GM19395 (cell line): ENCODE results near the gene P2RX2.

Experiments used
- ATAC-seq: cut with Tn5 transposase; IDR thresholded peaks from one replicate; pipeline ENCODE4 v1.9.1; 2021; ENCODE audit warnings: mild to moderate bottlenecking, moderate library complexity; ENCODE audit not compliant: unreplicated experiment

P2RX2 gene

DNA sequence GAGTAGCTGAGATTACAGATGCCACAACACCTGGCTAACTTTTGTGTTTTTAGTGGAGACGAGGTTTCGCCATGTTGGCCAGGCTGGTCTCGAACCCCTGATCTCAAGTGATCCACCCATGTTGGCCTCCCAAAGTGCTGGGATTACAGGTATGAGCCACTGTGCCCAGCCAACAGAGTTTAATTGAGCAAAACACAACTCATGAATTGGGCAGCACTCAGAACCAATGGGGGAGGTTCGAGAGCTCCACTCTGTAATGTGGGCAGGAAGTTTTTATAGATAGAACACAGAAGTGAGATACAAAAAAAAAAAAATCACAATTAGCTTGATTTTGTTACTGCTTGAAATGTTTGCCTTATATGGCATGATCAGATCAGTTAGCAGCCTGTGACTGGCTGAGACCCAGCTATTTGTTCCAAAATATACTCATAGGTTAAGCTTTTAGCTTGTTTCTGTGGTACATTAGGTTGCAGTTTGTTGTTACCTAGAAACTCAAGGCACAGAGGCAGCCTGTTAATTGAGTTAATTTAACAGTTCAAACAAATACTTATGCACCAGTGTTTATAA, 1.4 kb upstream of the P2RX2 start:
- ATAC-seq = no peak

DNA sequence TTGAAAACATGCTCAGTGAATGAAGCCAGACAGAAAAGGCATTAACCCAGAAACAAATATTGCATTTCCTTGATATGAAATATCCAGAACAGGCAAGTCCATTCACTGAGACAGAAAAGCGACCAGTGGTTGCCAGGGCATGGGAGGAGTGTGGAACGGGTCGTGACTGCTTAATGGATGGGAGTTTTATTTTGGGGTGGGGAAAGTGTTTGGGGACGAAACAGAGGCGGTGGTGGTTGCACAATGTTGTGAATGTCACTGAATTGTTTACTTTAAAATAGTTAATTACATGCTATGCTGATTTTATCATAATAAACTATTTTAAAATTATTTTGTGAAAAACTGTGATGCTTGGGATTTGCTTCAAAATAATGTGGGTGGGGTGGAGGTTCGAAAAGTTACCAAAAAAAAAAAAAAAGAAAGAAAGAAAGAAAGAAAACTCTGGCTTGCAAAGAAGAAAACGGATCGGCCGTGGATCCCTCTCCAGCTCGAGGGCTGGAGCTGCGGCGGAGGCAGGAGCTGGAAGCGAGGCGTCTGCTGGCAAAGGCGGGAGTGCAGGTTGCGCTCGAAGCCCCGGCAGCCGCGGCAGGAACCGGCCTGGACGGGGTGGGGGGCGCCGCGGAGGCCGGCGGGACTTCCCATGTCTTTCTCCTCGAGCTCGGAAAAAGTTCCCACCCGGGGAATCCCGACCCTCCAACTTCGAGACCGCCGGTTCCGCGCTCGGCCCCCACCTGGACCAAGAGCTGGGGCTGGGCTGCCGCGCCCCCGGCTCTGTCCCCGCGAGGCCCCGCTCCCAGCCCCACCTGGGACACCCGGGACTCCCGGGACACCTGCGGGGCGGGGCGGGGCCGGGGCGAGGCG, 524 bp upstream of the P2RX2 start:
- no peak for ATAC-seq

DNA sequence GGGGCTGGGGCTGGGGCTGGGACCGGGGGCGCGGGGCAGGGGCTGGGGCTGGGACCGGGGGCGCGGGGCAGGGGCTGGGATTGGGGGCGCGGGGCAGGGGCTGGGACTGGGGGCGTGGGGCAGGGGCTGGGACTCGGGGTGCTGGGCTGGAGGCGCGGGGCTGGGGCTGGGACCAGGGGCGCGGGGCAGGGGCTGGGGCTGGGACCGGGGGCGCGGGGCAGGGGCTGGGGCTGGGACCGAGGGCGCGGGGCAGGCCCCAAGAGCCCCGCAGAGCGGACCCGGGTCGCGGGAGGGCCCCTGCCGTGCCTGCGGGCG, 452 bp downstream of the P2RX2 start:
- no peak for ATAC-seq

DNA sequence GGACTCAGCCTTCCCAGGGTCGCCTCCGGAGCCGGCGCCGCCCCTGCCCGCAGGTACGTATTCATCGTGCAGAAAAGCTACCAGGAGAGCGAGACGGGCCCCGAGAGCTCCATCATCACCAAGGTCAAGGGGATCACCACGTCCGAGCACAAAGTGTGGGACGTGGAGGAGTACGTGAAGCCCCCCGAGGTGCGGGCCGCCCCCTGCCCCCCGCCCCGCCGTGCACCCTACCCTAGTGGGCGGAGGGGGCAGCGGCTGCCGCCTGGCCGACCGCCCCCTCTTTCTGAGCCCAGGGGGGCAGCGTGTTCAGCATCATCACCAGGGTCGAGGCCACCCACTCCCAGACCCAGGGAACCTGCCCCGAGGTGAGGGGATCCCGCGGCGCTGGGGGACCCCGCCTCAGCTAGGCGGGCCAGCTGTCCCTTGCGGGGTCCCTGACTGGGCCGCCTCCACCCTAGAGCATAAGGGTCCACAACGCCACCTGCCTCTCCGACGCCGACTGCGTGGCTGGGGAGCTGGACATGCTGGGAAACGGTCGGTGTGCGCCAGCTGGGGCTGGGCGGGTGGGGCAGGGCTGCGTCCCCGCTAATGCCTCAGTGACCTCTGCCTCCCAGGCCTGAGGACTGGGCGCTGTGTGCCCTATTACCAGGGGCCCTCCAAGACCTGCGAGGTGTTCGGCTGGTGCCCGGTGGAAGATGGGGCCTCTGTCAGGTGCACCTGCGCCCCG, 973 bp downstream of the P2RX2 start:
- no peak for ATAC-seq

DNA sequence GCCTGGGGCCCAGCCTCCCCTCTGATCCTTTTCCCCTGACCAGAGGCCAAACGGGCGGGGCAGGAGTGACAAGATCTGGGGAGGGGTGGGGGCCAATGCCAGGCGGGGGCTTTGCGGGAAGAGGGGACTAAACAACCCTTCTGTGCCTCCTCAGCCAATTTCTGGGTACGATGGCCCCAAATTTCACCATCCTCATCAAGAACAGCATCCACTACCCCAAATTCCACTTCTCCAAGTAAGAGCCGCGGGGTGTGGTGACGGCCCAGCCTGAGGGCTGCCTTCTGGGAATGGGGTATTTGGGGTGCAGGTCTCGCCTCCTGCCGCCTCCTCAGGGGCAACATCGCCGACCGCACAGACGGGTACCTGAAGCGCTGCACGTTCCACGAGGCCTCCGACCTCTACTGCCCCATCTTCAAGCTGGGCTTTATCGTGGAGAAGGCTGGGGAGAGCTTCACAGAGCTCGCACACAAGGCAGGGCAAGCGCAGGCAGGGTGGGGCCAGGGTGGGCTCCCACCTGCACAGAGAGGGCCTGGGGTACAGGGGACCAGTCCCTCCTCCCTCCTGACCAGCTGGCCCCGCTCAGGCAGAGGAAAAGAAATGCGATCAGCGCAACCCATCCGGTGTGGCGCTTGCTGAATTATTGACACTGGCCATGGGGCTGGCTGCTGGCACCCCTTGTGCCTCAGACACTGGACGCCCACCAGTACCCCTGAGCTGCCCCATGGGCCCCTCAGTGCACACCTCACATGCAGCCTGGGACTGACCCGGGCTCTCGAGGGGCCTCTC, 1.7 kb downstream of the P2RX2 start:
- no peak for ATAC-seq

DNA sequence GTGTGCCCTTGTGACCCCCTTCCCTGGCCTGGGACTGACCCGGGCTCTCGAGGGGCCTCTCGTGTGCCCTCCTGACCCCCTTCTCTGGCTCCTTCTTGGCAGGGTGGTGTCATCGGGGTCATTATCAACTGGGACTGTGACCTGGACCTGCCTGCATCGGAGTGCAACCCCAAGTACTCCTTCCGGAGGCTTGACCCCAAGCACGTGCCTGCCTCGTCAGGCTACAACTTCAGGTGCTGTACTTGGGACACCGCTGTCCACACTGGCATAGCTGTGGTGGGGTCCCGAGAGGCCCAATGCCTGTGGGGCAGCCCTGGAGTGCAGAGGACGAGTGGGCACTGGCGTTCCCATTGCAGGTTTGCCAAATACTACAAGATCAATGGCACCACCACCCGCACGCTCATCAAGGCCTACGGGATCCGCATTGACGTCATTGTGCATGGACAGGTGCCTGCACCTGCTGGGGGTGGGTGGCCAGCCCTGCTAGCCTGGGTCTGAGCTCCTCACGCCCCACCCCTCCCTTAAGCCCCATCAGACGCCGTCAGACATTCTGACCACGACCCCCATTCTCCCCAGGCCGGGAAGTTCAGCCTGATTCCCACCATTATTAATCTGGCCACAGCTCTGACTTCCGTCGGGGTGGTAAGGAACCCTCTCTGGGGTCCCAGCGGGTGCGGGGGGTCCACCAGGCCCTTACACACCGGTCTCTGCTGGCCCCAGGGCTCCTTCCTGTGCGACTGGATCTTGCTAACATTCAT, 2.5 kb downstream of the P2RX2 start:
- no peak for ATAC-seq

DNA sequence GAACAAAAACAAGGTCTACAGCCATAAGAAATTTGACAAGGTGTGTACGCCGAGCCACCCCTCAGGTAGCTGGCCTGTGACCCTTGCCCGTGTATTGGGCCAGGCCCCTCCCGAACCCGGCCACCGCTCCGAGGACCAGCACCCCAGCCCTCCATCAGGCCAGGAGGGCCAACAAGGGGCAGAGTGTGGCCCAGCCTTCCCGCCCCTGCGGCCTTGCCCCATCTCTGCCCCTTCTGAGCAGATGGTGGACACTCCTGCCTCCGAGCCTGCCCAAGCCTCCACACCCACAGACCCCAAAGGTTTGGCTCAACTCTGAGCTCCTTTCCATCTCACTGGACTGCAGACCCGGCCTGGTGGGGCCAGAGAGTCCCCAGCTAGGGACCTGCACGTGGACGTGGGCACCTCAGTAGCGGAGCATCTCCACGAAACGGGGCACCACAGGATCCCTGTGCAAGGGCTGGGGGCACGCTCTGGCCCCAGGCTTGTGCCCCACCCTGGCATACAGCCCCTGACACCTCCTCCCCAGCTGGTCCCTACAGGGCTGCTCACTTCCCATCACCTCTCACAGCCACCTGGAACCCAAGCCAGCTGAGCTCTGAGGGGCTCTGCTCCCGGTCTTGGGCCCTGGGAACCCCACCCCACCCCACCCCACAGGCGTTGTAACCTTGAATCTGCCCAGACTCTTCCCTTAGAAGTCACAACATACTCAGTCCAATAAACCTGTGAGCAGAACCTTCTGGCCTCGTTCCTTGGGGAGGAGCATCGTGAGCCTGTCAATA, 3.3 kb downstream of the P2RX2 start:
- no peak for ATAC-seq

DNA sequence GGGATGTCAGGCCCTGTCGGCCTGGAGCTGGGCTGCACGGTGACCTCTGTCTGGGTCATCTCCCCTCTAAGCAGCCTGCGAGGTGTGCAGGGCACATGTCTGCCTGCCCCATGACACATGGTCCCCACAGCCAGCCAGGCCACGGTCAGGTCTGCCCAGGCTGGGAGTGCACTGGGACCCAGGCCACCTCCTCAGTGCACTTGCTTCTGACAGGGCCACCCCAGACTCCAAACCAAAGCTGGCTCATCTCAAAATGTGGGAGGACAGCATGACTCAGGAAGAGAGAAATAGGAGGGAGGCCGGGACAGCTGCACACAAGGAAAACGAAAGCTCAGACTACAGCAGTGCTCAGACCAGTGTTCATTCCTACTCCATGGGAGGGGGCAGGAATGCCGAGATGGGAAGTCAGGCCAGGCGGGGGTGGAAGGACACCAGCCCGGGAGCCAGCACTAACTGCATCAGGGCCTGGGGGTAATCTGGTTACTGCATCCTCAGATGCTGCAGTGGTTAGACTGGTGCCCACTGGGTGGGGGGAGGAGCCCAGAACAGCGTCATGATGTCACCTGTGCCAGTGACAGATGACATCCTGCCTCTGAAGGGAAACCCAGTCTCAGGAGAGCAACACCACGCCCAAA, 4.0 kb downstream of the P2RX2 start:
- no peak for ATAC-seq

DNA sequence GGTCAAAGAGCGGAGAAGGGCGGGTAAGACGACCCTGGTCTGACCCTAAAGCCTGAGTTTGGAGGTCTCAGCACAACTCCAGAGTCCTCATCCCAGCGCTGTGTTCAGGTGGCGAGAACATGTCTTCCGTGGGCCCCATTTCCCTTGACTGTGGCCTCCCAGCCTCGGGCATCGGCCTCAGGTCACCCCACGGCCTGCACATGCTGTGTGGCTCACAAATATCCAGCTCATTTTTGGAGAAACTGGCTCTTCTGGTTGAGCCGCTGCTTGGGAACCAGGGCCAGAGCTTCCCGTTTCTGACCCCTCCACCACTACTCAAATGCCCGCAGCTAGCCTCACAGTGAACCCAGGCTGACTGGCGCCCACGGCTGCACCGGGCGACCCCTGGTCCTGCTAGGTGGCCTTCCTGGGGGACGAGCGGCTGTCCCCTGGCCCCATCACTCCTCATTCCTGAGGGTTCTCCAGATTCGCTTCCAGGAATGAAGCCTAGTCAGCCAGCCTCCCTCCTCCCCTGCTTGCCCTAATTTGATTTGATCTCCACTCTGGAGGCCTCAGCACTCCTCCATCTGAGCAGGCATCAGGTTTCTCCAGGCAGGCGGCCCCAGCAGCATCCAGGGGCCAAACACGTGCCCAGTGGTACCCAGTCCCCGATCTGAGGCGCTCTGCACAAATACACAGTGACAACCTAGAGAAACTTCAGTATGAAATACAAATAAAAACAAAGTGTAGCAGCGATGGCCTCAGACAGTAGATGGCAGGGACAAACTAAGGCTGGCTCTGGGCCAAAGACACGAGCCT, 4.7 kb downstream of the P2RX2 start:
- no peak for ATAC-seq

DNA sequence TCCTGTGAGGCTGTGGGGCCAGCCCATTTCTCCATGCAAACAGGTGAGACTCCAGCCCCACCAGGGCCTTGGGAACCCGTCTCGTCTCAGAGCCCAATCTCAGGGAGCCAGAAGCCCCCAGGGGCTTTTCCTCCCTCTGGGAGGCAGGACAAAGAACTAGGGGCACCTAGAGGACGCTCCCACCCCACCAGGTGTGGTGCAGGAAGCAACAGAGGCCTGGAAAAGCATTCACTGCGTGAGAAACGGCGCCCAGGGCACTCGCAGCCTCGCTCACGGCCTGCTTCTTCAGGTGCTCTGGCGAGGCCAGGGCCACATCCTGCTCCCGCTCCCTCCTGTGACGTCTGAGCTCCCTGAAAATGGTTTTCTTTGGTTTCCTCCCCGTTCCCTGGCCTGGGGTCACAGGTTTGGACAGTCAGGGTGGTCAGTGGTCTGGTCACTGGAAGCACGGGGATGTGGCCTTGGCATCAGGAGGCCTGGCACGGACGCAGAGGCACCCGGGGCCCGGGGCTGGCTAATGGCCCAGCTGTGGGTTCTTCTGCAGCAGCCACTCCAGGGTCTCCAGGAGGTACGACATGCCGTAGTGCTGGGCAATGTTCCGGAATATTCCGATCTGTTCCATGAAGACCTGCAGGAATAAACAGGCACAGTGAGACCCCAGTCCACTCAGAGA, 5.7 kb downstream of the P2RX2 start:
- no peak for ATAC-seq

DNA sequence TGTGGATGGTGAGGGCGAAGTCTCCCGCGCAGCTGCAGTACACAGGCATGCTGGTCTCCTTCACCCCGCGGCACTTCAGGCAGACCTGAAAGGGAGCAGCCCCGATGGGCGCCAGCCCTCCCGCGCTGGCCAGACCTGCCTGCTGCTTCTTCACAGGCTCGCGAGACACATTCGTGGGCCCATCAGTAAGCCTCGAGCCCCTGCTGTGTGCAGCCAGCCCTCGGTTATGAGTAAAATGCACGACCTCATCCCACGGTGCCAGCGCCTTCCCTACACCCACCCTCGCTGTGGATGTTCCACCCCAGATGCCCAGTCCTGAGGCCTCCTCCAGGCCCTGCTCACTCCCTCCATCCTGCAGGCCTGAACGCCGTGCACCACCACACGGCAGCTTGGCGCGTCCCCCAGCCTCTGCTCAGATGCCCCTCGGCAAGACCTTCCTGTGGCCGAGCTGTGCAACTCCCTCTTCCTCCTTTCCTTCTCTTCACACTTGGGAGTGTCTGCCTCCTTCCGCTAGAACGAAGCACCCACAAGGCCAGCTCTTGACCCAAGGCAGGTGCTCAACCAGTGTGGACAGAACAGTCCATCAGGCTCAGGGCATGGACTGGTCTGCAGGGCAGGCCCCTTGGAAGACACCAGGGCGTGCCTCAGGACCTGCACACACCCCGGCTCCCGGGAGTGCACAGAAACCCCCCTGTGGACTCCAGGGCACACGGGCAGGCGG, 6.5 kb downstream of the P2RX2 start:
- no peak for ATAC-seq

DNA sequence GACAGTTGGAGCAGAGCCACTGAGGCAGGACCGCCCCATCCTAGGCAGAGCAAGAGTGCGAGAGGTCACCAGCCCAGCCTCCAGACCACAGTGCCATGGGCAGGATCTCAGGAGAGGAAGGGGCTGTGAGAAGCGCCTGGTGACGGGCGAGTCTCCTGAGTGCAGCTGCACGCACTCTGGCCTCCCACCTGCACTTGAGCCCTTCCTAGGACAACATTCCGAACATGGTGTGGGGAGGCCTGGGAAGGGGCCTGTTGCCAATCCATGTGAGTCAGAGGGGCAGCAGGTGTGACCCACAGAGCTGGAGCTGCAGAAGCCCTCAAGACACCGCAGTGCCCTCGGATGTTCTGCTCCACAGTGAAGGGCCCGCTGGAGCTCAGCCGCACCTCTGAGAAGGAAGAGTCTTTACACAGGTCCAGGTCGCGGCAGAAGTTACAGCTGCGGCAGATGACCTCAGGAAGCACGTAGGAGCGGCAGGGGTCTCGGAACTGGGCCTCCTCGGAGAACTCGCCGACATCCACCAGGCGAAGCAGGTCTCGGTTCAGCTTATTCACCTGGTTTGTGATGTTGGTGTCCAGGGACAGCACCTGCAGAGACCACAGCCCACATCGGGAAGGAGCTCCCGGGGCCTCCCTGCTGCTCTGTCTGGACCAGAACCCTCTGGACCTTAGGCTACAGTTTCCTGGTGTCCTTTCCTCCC, 7.3 kb downstream of the P2RX2 start:
- no peak for ATAC-seq

DNA sequence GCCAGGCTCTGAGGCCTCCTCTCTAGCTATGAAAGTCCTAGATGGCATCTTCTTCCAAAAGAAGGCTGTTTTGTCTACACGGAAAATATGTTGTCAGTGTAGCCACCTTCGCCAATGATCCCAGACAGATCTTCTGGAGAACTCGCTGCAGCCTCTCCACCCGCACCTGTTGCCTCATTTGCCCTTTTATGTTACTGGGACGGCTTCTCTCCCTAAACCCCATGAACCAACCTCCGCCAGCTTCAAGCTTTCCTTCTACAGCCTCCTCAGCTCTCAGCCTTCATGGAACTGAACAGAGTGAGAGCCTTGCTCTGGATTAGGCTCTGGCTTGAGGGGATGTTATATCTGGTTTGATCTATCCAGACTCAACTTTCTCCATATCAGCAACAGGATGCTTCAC, 10.8 kb downstream of the P2RX2 start:
- ATAC-seq = no peak

DNA sequence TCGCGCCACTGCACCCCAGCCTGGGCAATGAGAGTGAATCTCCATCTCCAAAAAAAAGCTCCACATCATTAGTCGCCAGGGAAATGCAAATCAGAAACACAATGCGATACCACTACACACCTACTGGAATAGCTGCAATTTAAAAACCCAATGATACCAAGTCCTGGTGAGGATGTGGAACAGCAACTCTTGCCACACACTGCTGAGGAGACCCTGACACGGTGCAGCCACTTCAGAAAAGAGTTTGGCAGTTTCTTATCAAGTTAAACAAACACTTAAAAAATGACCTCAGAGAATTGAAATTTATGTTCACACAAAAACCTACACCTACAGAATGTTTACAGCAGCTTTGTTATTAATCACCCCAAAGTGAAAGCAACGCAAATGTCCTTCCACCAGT, 12.1 kb downstream of the P2RX2 start:
- no peak for ATAC-seq

DNA sequence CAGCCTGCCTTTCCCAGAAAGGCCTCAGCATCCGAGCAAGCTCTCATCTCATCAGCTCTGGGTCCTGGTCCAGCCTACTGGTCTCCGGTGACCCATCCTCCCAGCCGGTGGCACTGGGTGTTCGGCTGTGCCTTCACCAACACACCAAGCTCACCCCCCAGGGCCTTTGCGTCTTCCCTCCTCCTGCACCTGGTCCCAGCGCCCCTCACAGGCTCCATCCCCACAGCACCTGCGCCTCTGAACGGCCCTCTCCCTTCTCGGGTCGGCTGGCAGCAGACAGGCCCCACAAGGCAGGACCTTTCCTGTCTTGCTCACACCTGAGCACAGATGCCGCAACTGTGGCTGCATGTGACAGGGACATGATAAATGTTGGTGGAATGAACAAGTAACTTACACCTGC, 13.1 kb downstream of the P2RX2 start:
- ATAC-seq = no peak

DNA sequence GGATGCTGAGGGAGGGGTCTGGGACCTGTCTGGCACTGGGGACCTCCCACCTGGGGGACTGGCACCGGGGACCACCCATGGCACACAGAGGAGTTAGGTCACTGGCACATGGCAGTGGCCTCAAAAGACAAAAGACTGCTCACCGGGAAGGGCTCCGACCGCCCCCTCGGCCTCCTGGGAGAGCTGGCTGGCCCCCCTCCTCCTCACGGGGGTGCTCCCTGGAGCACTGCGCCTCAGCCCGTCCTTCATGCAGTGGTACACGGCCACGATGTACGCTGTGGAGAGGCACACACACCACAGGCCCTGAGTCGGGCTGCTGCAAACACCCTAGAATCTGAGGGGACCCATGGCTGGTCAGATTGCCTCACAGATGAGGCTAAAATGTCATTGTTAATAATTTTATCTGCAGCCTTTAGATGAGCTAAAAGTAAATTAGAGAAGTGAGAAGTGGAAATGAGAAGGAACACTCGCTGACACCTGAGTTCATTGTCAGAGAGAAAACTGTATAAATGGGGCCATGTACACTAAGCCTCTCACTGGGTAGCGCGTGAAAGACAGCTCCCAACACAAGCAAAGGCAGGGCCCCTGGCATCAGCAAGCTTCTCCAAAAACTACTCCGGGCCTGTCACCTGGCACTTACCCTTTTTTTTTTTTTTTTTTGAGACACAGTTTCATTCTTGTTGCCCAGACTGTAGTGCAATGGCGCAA, 14.1 kb downstream of the P2RX2 start:
- peak; percentile 81 for ATAC-seq
